Endothelial cell of umbilical vein (primary cell): ENCODE data around the gene TGM4.

Experiments used
- CTCF ChIP-seq, 2 donors: IDR thresholded peaks; 1 replicate in 1 of 2; 2 replicates in 1 of 2; pipeline ENCODE4 v1.5.1; 2011; ENCODE audit warnings: low read length in 2 of 2, mild to moderate bottlenecking in 2 of 2, moderate library complexity in 2 of 2, control low read depth in 1 of 2, inconsistent platforms in 1 of 2, low read depth in 1 of 2; ENCODE audit not compliant: insufficient read depth in 1 of 2; ENCODE audit errors: extremely low read depth in 1 of 2
- EZH2 ChIP-seq: IDR thresholded peaks from 2 replicates; pipeline ENCODE4 v1.6.1; 2012; ENCODE audit warnings: borderline replicate concordance, low read depth, mild to moderate bottlenecking, moderate library complexity, low read length, inconsistent platforms; ENCODE audit not compliant: severe bottlenecking
- FOS ChIP-seq: IDR thresholded peaks from 2 replicates; pipeline ENCODE4 v1.6.1; 2011; ENCODE audit warnings: mild to moderate bottlenecking, low read length, moderate library complexity, borderline replicate concordance; ENCODE audit not compliant: insufficient read depth
- MAX ChIP-seq: IDR thresholded peaks from 2 replicates; pipeline ENCODE4 v1.6.1; 2011; ENCODE audit not compliant: insufficient read depth, insufficient read length
- POLR2A ChIP-seq: IDR thresholded peaks from 2 replicates; pipeline ENCODE4 v1.6.1; 2012; ENCODE audit warnings: low read depth, mild to moderate bottlenecking, control low read depth, low read length

- TF ChIP-seq POLR2A (no peak), CTCF (IDR thresholded peaks at IDR 0.05; ENCODE audit: extremely low read depth in 1 of 2, insufficient read depth in 1 of 2, low read depth in 1 of 2, low read length in 2 of 2) (no peak), EZH2 (no peak), FOS (no peak), MAX (no peak)
Measured at GRCh38 chr3:44832965-44833364, 41.4 kb upstream of the TGM4 start.
